Measurements from ENCODE around the gene FRY. TPM values are rescaled to one million over a fixed set of nuclear protein-coding genes. Genes with fewer than 3 reads are reported as not detected.

Gene FRY
- total RNA-seq, 4 donors from 2014 or later, result 6.7 to 106 (median 14.1) TPM

- DNase-seq, result no peak
- H3K4me1 ChIP-seq, result no peaks in the 10 kb centered on the region
- no peaks in the 10 kb centered on the region for H3K27me3 ChIP-seq
- no peak overlapping the region for H3K27ac ChIP-seq
- TF ChIP-seq CTCF (IDR thresholded peaks at IDR 0.05) (no peak), POLR2A (IDR thresholded peaks at IDR 0.05) (no peak)
- no peaks in the 10 kb centered on the region for H3K9me3 ChIP-seq
- no peaks in the 10 kb centered on the region for H3K36me3 ChIP-seq
- no peak overlapping the region for H3K4me3 ChIP-seq
These were observed 196.9 kb downstream of the FRY start for GRCh38 chr13:32228330-32229041.

GRCh38 chr13:32229443-32229842 lies 197.9 kb downstream of the FRY start:
- no peak for TF ChIP-seq CTCF (IDR thresholded peaks at IDR 0.05)
- TF ChIP-seq POLR2A (IDR thresholded peaks at IDR 0.05), result no peak

GRCh38 chr13:32232263-32232662 lies 200.7 kb downstream of the FRY start:
- no peak for DNase-seq
- no peaks in the 10 kb centered on the region for H3K36me3 ChIP-seq
- no peaks in the 10 kb centered on the region for H3K9me3 ChIP-seq
- no peaks in the 10 kb centered on the region for H3K4me1 ChIP-seq
- H3K4me3 ChIP-seq, result no peak overlapping the region
- no peak overlapping the region for H3K27ac ChIP-seq
- H3K27me3 ChIP-seq, result no peaks in the 10 kb centered on the region
- TF ChIP-seq CTCF (IDR thresholded peaks at IDR 0.05) (no peak), POLR2A (IDR thresholded peaks at IDR 0.05) (no peak)

More at GRCh38 chr13:32229443-32229842, 197.9 kb downstream of the FRY start:
- no peak overlapping the region for H3K27ac ChIP-seq
- DNase-seq, result no peak
- no peak overlapping the region for H3K4me3 ChIP-seq
- no peaks in the 10 kb centered on the region for H3K4me1 ChIP-seq
- H3K27me3 ChIP-seq, result no peaks in the 10 kb centered on the region
- H3K36me3 ChIP-seq, result no peaks in the 10 kb centered on the region
- H3K9me3 ChIP-seq, result no peaks in the 10 kb centered on the region

- no peak for DNase-seq
- TF ChIP-seq POLR2A (IDR thresholded peaks at IDR 0.05) (no peak), CTCF (IDR thresholded peaks at IDR 0.05) (no peak)
- Histone ChIP-seq H3K36me3 (no peaks in the 10 kb centered on the region), H3K4me1 (no peaks in the 10 kb centered on the region), H3K27me3 (no peaks in the 10 kb centered on the region), H3K4me3 (no peak overlapping the region), H3K27ac (no peak overlapping the region), H3K9me3 (no peaks in the 10 kb centered on the region)
These were observed 201.5 kb downstream of the FRY start for GRCh38 chr13:32233062-32233461.

GRCh38 chr13:32234914-32235313 lies 203.3 kb downstream of the FRY start:
- no peak overlapping the region for H3K4me3 ChIP-seq
- H3K27ac ChIP-seq, result no peak overlapping the region
- no peaks in the 10 kb centered on the region for H3K36me3 ChIP-seq
- no peaks in the 10 kb centered on the region for H3K27me3 ChIP-seq
- H3K4me1 ChIP-seq, result no peaks in the 10 kb centered on the region
- TF ChIP-seq POLR2A (IDR thresholded peaks at IDR 0.05), result no peak
- no peak for TF ChIP-seq CTCF (IDR thresholded peaks at IDR 0.05)
- H3K9me3 ChIP-seq, result no peaks in the 10 kb centered on the region
- no peak for DNase-seq

Measured in Peyer's patch (tissue), 4 donors.